ENCODE measurements around the gene RAB3IL1.

Gene RAB3IL1

DNA sequence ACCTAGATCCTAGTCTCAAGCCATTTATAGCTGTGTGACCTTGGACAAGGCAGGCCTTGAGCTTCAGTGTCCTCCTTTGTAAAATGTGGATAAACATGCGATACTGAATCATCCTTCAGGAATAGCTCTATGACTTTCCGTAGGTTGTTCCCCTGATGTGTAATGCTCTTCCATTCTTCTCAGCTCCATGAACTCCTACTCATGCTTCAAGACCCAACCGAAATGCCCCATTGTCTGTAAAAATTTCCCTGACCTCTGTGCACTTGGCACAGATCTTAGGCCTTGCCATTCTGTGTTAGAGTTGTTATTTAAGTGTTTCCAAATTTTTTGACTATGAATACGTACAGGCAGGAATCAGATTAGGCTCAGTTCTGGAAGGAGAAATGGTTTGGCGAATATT, 29.5 kb upstream of the RAB3IL1 start:
- Histone ChIP-seq H3K4me3 (no peak overlapping the region), H3K27ac (peak overlapping the region; percentile 41 to 64), H3K9me3 (no peaks in the 10 kb centered on the region), H3K4me1 (peaks cover 0 to 31% (median 22%) of the 10 kb centered on the region in 4 donors), H3K27me3 (no peaks in the 10 kb centered on the region), H3K36me3 (no peaks in the 10 kb centered on the region)
- TF ChIP-seq, protein P1, sequence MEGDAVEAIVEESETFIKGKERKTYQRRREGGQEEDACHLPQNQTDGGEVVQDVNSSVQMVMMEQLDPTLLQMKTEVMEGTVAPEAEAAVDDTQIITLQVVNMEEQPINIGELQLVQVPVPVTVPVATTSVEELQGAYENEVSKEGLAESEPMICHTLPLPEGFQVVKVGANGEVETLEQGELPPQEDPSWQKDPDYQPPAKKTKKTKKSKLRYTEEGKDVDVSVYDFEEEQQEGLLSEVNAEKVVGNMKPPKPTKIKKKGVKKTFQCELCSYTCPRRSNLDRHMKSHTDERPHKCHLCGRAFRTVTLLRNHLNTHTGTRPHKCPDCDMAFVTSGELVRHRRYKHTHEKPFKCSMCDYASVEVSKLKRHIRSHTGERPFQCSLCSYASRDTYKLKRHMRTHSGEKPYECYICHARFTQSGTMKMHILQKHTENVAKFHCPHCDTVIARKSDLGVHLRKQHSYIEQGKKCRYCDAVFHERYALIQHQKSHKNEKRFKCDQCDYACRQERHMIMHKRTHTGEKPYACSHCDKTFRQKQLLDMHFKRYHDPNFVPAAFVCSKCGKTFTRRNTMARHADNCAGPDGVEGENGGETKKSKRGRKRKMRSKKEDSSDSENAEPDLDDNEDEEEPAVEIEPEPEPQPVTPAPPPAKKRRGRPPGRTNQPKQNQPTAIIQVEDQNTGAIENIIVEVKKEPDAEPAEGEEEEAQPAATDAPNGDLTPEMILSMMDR (IDR thresholded peaks at IDR 0.05) = no peak
- DNase-seq = no peak
- intact Hi-C loops (cut with DNase I; ENCODE audit: low total_unique reads) = loop anchor here (2.0 to 5.0 kb wide), 2 partner anchors 48 to 150 kb away; no protein-coding TSS in a partner anchor

- no peaks in the 10 kb centered on the region for H3K36me3 ChIP-seq
- H3K4me1 ChIP-seq = peaks cover 0 to 31% (median 22%) of the 10 kb centered on the region in 4 donors
- H3K27ac ChIP-seq = no peak overlapping the region
- no peaks in the 10 kb centered on the region for H3K9me3 ChIP-seq
- TF ChIP-seq, protein P1 (IDR thresholded peaks at IDR 0.05) = no peak
- intact Hi-C loops (cut with DNase I; ENCODE audit: low total_unique reads) = loop anchor here (5.0 kb wide), 1 partner anchor 148 kb away; no protein-coding TSS in a partner anchor
- DNase-seq = no peak
- no peaks in the 10 kb centered on the region for H3K27me3 ChIP-seq
- no peak overlapping the region for H3K4me3 ChIP-seq
Measured at GRCh38 chr11:61945191-61945590, 27.8 kb upstream of the RAB3IL1 start.

DNA sequence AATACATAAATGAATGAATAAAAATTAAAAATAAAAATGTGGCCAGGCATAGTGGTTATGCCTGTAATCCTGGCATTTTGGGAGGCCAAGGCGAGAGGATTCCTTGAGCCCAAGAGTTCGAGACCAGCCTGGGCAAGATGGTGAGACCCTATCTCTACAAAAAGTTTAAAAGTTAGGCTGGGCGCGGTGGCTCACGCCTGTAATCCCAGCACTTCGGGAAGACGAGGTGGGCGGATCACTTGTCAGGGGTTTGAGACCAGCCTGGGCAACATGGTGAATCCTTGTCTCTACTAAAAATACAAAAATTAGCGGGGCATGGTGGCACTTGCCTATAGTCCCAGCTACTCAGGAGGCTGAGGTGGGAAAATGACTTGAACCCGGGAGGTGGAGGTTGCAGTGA, 23.1 kb upstream of the RAB3IL1 start:
- TF ChIP-seq, protein P1 (IDR thresholded peaks at IDR 0.05) = no peak
- H3K27me3 ChIP-seq = no peaks in the 10 kb centered on the region
- intact Hi-C loops (cut with DNase I; ENCODE audit: low total_unique reads) = no loop called here
- peaks cover 0 to 19% (median 0%) of the 10 kb centered on the region in 3 donors for H3K9me3 ChIP-seq
- no peaks in the 10 kb centered on the region for H3K36me3 ChIP-seq
- H3K4me3 ChIP-seq = no peak overlapping the region
- no peak overlapping the region for H3K27ac ChIP-seq
- no peak for DNase-seq
- no peaks in the 10 kb centered on the region for H3K4me1 ChIP-seq

DNA sequence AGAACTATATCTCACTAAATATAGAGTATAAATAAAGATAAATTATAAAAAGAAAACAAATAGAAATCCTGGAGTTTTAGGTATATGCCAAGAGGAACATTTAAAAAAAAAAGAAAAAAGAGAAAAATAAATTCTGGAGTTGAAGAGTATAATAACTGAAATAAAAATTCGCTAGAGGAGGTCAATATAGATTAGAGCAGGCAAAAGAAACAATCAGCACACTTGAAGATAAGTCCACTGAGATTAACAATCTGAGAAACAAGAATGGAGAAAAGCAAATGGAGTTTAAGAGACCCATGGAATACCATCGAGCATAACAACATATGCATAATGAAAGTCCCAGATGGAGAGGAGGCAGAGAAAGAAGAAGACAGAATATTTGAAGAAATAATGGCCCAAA, 18.5 kb upstream of the RAB3IL1 start:
- intact Hi-C loops (cut with DNase I; ENCODE audit: low total_unique reads) = no loop called here
- TF ChIP-seq, protein P1 (IDR thresholded peaks at IDR 0.05) = no peak
- no peak overlapping the region for H3K4me3 ChIP-seq

GRCh38 chr11:61930933-61931332, 13.6 kb upstream of the RAB3IL1 start:
- DNase-seq = no peak
- TF ChIP-seq, protein P1 (IDR thresholded peaks at IDR 0.05) = no peak
- Histone ChIP-seq H3K4me3 (no peak overlapping the region), H3K9me3 (peaks cover 0 to 8% (median 0%) of the 10 kb centered on the region in 3 donors), H3K36me3 (no peaks in the 10 kb centered on the region), H3K27me3 (no peaks in the 10 kb centered on the region), H3K27ac (no peak overlapping the region), H3K4me1 (no peaks in the 10 kb centered on the region)
- intact Hi-C loops (cut with DNase I; ENCODE audit: low total_unique reads) = no loop called here

More for the DNA sequence above, 18.5 kb upstream of the RAB3IL1 start:
- H3K9me3 ChIP-seq = peaks cover 0 to 22% (median 0%) of the 10 kb centered on the region in 3 donors
- no peak for DNase-seq
- H3K4me1 ChIP-seq = no peaks in the 10 kb centered on the region
- no peak overlapping the region for H3K27ac ChIP-seq
- no peaks in the 10 kb centered on the region for H3K36me3 ChIP-seq
- no peaks in the 10 kb centered on the region for H3K27me3 ChIP-seq

DNA sequence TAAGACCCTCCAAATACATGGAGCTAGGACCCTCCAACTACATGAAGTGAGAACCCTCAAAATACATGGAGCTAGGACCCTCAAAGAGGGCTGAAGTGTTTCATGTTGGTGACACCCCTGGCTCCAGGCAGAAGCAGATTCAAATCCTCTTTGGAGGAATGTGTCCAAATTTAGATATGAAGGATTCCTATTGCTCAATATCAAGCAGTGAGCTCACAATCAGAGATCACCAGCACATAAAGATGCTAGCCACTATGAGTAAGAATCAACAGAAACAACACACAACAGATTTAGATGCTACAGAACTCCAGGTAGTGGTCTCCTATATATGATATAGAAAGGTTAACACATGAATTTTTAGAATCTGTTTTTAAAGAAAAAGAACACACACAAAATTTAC, 11.2 kb upstream of the RAB3IL1 start:
- Histone ChIP-seq H3K9me3 (peaks cover 0 to 3% (median 0%) of the 10 kb centered on the region in 3 donors), H3K27ac (no peak overlapping the region), H3K4me3 (no peak overlapping the region), H3K36me3 (no peaks in the 10 kb centered on the region), H3K27me3 (no peaks in the 10 kb centered on the region), H3K4me1 (peaks cover 0 to 4% (median 2%) of the 10 kb centered on the region in 4 donors)
- no peak for DNase-seq
- TF ChIP-seq, protein P1 (IDR thresholded peaks at IDR 0.05) = no peak
- intact Hi-C loops (cut with DNase I; ENCODE audit: low total_unique reads) = no loop called here
